Gastroesophageal sphincter (tissue), 4 donors: ENCODE results near the gene ABRAXAS1. TPM values are rescaled to one million over a fixed set of nuclear protein-coding genes. Genes with fewer than 3 reads are reported as not detected.
A peak's percentile ranks its signal among the peaks of the same experiment; 100 is the strongest.

Source experiments
- ATAC-seq: fragments of 150-250 bp; one replicate; pipeline ENCODE4 v1.9.1; 2016; ENCODE audit warnings: mild to moderate bottlenecking, moderate library complexity
- H3K27ac ChIP-seq, 4 donors: fragments of 200-600 bp; sonication (generic) in 3 of 4; 1 replicate in 3 of 4; 2 replicates in 1 of 4; pipeline ENCODE4 v1.5.1; 2016 to 2019
- H3K27me3 ChIP-seq: fragments of 200-600 bp; sonication (generic); one replicate; pipeline ENCODE4 v1.5.1; 2019
- H3K36me3 ChIP-seq, 2 donors: fragments of 200-600 bp; sonication (generic); one replicate each; pipeline ENCODE4 v1.5.1; 2019; ENCODE audit warnings: control low read depth in 1 of 2
- H3K4me1 ChIP-seq, 3 donors: fragments of 200-600 bp; sonication (generic); 1 replicate in 2 of 3; 2 replicates in 1 of 3; pipeline ENCODE4 v1.5.1; 2016 to 2019; ENCODE audit warnings: control low read depth in 2 of 3
- H3K4me3 ChIP-seq, 2 donors: fragments of 200-600 bp; sonication (generic); one replicate each; pipeline ENCODE4 v1.5.1; 2019; ENCODE audit warnings: mild to moderate bottlenecking in 1 of 2, moderate library complexity in 1 of 2
- H3K9me3 ChIP-seq, 3 donors: fragments of 200-600 bp; sonication (generic); one replicate each; pipeline ENCODE4 v1.5.1; 2017 to 2019; ENCODE audit warnings: control low read depth in 2 of 3
- CTCF ChIP-seq, 4 experiments: fragments of 200-600 bp in 2 of 4; fragments of 450-650 bp in 2 of 4; sonication (generic) in 1 of 4; IDR thresholded peaks; one replicate each; pipeline ENCODE4 v1.5.1; 2017 to 2019; ENCODE audit warnings: antibody characterized with exemption in 4 of 4, mild to moderate bottlenecking in 2 of 4, moderate library complexity in 2 of 4
- EP300 ChIP-seq: sonication (generic); formaldehyde crosslinking; IDR thresholded peaks from one replicate; pipeline ENCODE4 v1.6.1; 2017; ENCODE audit warnings: antibody characterized with exemption, mild to moderate bottlenecking
- POLR2A ChIP-seq, 2 donors: fragments of 450-650 bp; IDR thresholded peaks; one replicate each; pipeline ENCODE4 v1.6.1; 2017; ENCODE audit warnings: antibody characterized with exemption in 2 of 2, mild to moderate bottlenecking in 2 of 2, moderate library complexity in 1 of 2
- POLR2AphosphoS5 ChIP-seq: sonication (generic); formaldehyde crosslinking; IDR thresholded peaks from one replicate; pipeline ENCODE4 v1.6.1; 2017; ENCODE audit warnings: antibody characterized with exemption
- WGBS, 2 donors: methylation state at CpG; one replicate each; pipeline ENCODE4 v1.1.5; 2018; ENCODE audit warnings: low coverage in 1 of 2; 5-methylcytosine and 5-hydroxymethylcytosine counted together
- total RNA-seq, 4 donors: library from RNA; depleted of rRNA; stranded (reverse); fragments of >200 nt; gene quantifications; one replicate each; pipeline ENCODE4 v1.1.0, GENCODE V29; 2016

Gene ABRAXAS1
- total RNA-seq, 4 donors from 2014 or later = 8.3 to 18.4 (median 11.3) TPM

- no peak overlapping the region for H3K27ac ChIP-seq
- no peak for ATAC-seq
- 5 to 6% methylated on average over 1 of the region's 1 CpG for WGBS, 2 donors
- no peak overlapping the region for H3K4me3 ChIP-seq
- H3K9me3 ChIP-seq = no peaks in the 10 kb centered on the region
- no peaks in the 10 kb centered on the region for H3K27me3 ChIP-seq
- no peaks in the 10 kb centered on the region for H3K36me3 ChIP-seq
- peaks cover 0 to 2% (median 0%) of the 10 kb centered on the region in 3 donors for H3K4me1 ChIP-seq
- TF ChIP-seq POLR2AphosphoS5 = no peak
- TF ChIP-seq POLR2A (IDR thresholded peaks at IDR 0.05) = no peak
- TF ChIP-seq EP300 = no peak
- peak; percentile 34 to 59 (median 50) for TF ChIP-seq CTCF (IDR thresholded peaks at IDR 0.05)
These were observed 6.1 kb upstream of the ABRAXAS1 start for GRCh38 chr4:83490876-83491450.

GRCh38 chr4:83489711-83490326 is 4.9 kb upstream of the ABRAXAS1 start:
- Histone ChIP-seq H3K27ac (no peak overlapping the region), H3K27me3 (no peaks in the 10 kb centered on the region), H3K36me3 (no peaks in the 10 kb centered on the region), H3K4me1 (peaks cover 0 to 10% (median 0%) of the 10 kb centered on the region in 3 donors), H3K4me3 (no peak overlapping the region), H3K9me3 (no peaks in the 10 kb centered on the region)
- ATAC-seq = no peak
- TF ChIP-seq POLR2AphosphoS5 (no peak), EP300 (no peak), CTCF (IDR thresholded peaks at IDR 0.05) (no peak), POLR2A (IDR thresholded peaks at IDR 0.05) (no peak)
- 22 to 50% methylated on average over 1 of the region's 1 CpG for WGBS, 2 donors

DNA sequence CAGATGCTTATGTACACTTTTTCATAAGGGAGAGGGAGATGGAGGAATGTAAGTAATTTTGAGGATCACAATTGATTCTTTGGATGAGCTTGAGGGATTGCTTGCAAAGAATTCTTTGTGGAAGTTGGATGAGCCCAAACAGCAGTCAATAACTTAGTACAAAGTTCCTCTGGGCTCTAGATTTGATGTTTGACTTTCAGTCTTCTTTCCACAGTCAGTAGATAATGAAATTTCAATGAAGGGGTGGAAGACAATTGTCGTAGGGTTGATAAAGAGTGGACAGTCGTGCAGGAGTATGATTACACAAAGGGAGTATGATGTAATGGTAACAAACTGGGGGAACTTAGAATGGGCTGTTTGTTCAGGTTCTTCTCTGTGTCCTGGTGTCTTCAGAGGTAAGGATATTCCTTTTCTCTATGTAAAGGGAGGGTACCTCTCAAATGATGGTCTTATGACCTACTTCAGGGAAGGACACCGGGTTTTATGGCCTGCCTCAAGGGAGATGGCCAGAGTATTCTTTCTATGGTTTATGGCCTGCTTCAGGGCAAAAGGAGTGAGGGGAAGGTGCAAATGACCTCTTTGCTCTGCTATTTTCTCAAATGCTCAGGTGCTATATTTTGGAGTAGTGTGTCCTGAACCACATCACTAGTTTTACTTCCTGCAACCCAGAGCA is 1.7 kb upstream of the ABRAXAS1 start:
- Histone ChIP-seq H3K9me3 (no peaks in the 10 kb centered on the region), H3K36me3 (no peaks in the 10 kb centered on the region), H3K4me3 (no peak overlapping the region), H3K27me3 (no peaks in the 10 kb centered on the region), H3K27ac (peak overlapping the region in 2 of 4 donors; percentile 91), H3K4me1 (peaks cover 0 to 23% (median 7%) of the 10 kb centered on the region in 3 donors)
- TF ChIP-seq CTCF (IDR thresholded peaks at IDR 0.05) (no peak), EP300 (no peak), POLR2A (IDR thresholded peaks at IDR 0.05) (no peak)
- ATAC-seq = no peak
- WGBS, 2 donors = 90 to 92% methylated on average over 2 to 3 of the region's 3 CpGs

DNA sequence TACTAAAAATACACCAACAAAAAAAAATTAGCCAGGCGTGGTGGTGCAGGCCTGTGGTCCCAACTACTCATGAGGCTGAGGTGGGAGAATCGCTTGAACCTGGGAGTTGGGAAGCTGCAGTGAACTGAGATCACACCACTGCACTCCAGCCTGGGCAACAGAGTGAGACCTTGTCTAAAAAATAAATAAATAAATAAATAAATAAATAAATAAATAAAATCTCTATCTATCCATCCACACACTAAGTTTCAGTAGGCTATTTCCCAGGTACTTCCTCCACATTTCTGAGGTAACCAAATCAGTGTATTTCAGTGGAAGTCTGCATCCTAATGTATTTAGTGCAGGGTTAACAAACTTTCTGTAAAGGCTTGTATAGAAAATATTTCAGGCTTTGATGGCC is 10.9 kb downstream of the ABRAXAS1 start:
- Histone ChIP-seq H3K36me3 (peaks cover 0 to 50% of the 10 kb centered on the region in 2 donors), H3K4me3 (no peak overlapping the region), H3K9me3 (no peaks in the 10 kb centered on the region), H3K27ac (no peak overlapping the region), H3K4me1 (no peaks in the 10 kb centered on the region), H3K27me3 (no peaks in the 10 kb centered on the region)
- WGBS, 2 donors = 100% methylated on average over 2 of the region's 2 CpGs
- TF ChIP-seq POLR2A (IDR thresholded peaks at IDR 0.05) (no peak), EP300 (no peak), POLR2AphosphoS5 (no peak), CTCF (IDR thresholded peaks at IDR 0.05) (no peak)
- no peak for ATAC-seq

- no peak for ATAC-seq
- Histone ChIP-seq H3K9me3 (no peaks in the 10 kb centered on the region), H3K27me3 (no peaks in the 10 kb centered on the region), H3K4me3 (no peak overlapping the region), H3K4me1 (no peaks in the 10 kb centered on the region), H3K27ac (no peak overlapping the region), H3K36me3 (peaks cover 0 to 55% of the 10 kb centered on the region in 2 donors)
- 94% methylated on average over 3 of the region's 4 CpGs for WGBS, 2 donors
- TF ChIP-seq EP300 = no peak
- no peak for TF ChIP-seq POLR2A (IDR thresholded peaks at IDR 0.05)
- no peak for TF ChIP-seq CTCF (IDR thresholded peaks at IDR 0.05)
- no peak for TF ChIP-seq POLR2AphosphoS5
These were observed 11.5 kb downstream of the ABRAXAS1 start for GRCh38 chr4:83473423-83473822.
